ENCODE measurements around the gene ZNF648.

GRCh38 chr1:182032251-182032650 lies 29.3 kb downstream of the ZNF648 start:
- no peak for TF ChIP-seq CTCF (IDR thresholded peaks at IDR 0.05)
- no peak for TF ChIP-seq EZH2phosphoT487 (IDR thresholded peaks at IDR 0.05)
